Measurements from ENCODE around the gene CELF2. TPM values are rescaled to one million over a fixed set of nuclear protein-coding genes. Genes with fewer than 3 reads are reported as not detected.

Gene CELF2
- total RNA-seq, 4 donors from 2014 or later, result 28.7 to 55.4 (median 35.0) TPM

DNA sequence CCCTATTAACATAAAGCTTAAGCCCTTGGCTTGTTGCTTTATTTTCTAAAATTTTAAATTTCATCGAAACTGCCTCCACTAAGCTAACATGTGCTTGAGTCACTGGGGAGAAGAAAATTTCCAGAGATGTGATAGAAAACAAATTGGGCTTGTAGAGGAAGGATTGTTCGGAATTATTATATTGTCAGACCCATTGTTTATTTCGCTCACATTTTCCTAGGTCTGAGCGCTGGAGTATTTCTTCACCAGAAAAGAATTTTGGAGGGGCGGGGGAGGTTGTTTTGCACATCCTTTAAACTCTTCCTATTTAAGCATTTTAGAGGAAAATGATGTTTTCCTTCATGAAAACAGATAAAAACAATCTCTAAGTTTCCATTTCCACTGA, 29.1 kb downstream of the CELF2 start:
- WGBS, 2 donors, result 79 to 88% methylated on average over 5 of the region's 5 CpGs
- Histone ChIP-seq H3K4me3 (replicated peaks in 1 of 3) (no peak overlapping the region), H3K27ac (peak overlapping the region in 1 of 3 donors; percentile 35), H3K36me3 (no peaks in the 10 kb centered on the region), H3K9me3 (no peaks in the 10 kb centered on the region), H3K4me1 (peaks cover 25 to 26% of the 10 kb centered on the region in 2 donors), H3K27me3 (no peaks in the 10 kb centered on the region)
- no peak for DNase-seq
- intact Hi-C loops (cut with DNase I), result no loop called here
- TF ChIP-seq, protein P1, sequence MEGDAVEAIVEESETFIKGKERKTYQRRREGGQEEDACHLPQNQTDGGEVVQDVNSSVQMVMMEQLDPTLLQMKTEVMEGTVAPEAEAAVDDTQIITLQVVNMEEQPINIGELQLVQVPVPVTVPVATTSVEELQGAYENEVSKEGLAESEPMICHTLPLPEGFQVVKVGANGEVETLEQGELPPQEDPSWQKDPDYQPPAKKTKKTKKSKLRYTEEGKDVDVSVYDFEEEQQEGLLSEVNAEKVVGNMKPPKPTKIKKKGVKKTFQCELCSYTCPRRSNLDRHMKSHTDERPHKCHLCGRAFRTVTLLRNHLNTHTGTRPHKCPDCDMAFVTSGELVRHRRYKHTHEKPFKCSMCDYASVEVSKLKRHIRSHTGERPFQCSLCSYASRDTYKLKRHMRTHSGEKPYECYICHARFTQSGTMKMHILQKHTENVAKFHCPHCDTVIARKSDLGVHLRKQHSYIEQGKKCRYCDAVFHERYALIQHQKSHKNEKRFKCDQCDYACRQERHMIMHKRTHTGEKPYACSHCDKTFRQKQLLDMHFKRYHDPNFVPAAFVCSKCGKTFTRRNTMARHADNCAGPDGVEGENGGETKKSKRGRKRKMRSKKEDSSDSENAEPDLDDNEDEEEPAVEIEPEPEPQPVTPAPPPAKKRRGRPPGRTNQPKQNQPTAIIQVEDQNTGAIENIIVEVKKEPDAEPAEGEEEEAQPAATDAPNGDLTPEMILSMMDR (IDR thresholded peaks at IDR 0.05), result no peak
- no peak for TF ChIP-seq POLR2A (IDR thresholded peaks at IDR 0.05)

DNA sequence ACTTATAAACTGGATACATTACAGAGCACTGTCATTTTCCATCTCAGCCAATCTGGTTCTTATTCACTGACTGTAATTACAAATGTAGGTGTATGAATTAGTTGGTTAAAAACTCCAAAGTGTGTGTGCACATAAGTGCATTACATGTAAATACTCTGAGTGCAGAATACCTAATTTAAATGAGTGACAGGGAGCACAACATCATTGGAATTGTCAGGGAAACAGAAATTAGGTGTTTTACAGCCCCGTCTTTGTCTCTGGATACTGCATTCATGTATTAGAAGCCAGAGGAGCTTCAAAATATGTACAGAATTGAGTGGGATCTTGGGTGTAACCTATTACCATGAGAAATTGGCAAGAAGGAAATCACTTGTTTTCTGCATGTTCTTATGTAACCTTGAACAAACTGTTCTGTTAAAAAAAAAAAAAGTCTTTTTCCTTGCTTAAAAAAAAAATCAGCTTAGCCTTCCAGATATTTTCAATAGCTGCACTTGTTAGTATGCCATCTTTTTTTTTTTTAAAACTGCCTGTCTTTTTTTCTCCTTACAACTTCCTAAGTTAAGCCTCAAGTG, 31.1 kb downstream of the CELF2 start:
- no peaks in the 10 kb centered on the region for H3K9me3 ChIP-seq
- H3K4me1 ChIP-seq, result peaks cover 25 to 26% of the 10 kb centered on the region in 2 donors
- no peaks in the 10 kb centered on the region for H3K36me3 ChIP-seq
- no peak for TF ChIP-seq POLR2A (IDR thresholded peaks at IDR 0.05)
- TF ChIP-seq, protein P1 (IDR thresholded peaks at IDR 0.05), result no peak
- 72 to 84% methylated on average over 1 of the region's 1 CpG for whole genome bisulfite sequencing, 2 donors
- no peak overlapping the region for H3K4me3 ChIP-seq (replicated peaks in 1 of 3)
- no peaks in the 10 kb centered on the region for H3K27me3 ChIP-seq
- no peak overlapping the region for H3K27ac ChIP-seq
- no peak for DNase-seq
- intact Hi-C loops (cut with DNase I), result no loop called here

DNA sequence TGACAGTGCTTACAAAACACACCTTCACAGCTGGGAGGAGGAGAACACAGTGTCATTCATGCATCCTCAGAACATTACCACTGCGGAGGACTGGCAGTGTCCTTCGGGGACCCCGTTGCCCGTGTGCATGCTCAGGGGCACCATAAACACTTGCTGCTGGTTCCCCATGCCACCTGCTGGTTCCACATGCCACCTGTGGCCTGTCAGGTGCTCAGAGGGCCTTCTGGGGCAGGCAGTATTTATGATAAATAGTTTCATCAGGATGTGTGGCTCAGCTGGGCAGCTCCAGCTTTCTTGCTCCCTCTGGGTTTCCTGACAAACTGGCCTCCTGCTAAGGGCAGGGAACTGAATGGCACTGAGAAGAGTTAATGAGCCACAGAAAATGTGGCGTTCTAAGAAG, 32.1 kb downstream of the CELF2 start:
- peaks cover 25 to 26% of the 10 kb centered on the region in 2 donors for H3K4me1 ChIP-seq
- no peak for TF ChIP-seq POLR2A (IDR thresholded peaks at IDR 0.05)
- TF ChIP-seq, protein P1 (IDR thresholded peaks at IDR 0.05), result no peak

DNA sequence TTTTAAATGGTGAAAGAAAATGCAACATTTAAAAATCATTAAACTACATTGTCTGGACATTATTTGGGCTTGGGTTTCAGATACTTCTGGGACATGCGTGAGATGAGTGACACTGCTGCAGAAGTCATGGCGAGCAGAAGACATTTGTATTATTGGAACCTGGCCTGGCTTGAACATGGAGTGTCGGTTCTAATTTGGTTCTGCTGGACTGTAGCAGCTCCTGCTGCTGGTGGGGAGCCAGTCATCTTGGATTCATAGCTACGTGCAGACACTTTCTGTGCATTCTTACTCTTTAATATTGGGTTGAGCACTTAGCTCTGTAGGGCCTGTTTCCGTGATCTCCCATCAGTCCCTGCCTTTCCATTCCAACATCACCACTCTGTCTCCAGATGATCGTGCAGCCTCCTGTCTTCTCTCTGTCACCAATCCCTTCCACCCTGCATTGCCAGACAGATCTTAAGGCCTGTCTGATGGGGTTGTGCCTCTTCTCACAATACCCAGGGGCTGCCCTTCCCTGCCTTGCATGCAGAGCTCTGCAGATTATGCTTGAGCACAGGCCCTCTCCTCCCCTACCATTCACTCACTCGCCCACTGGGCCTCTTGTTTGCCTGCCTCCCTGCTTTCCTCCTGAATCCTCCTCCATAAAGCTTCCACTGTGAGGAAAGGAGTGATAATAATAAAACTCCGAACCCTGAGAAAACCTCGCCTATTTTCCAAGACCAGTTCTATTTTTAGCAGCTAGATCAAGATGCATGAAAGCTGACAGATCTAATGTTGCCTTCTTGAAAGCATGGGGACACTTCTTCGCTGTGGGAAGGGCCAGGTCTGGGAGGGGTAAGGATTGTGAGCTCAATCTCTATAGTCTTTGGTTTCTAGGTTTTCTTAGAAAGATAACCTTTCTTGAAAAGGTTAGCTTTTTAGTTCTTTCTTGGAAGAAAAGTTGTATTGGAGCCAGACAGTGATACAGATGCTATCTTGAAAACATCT, 32.9 kb downstream of the CELF2 start:
- Histone ChIP-seq H3K9me3 (no peaks in the 10 kb centered on the region), H3K4me3 (replicated peaks in 1 of 3) (no peak overlapping the region), H3K4me1 (peaks cover 21 to 23% of the 10 kb centered on the region in 2 donors), H3K36me3 (no peaks in the 10 kb centered on the region), H3K27ac (no peak overlapping the region), H3K27me3 (no peaks in the 10 kb centered on the region)
- DNase-seq, result no peak
- intact Hi-C loops (cut with DNase I), result no loop called here
- 90 to 91% methylated on average over 10 of the region's 10 CpGs for WGBS, 2 donors
- no peak for TF ChIP-seq POLR2A (IDR thresholded peaks at IDR 0.05)

More for the DNA sequence above, 32.1 kb downstream of the CELF2 start:
- no peak overlapping the region for H3K27ac ChIP-seq
- no peaks in the 10 kb centered on the region for H3K9me3 ChIP-seq
- WGBS, 2 donors, result 81 to 89% methylated on average over 5 of the region's 5 CpGs
- DNase-seq, result no peak
- intact Hi-C loops (cut with DNase I), result no loop called here
- H3K27me3 ChIP-seq, result no peaks in the 10 kb centered on the region
- no peaks in the 10 kb centered on the region for H3K36me3 ChIP-seq
- no peak overlapping the region for H3K4me3 ChIP-seq (replicated peaks in 1 of 3)

DNA sequence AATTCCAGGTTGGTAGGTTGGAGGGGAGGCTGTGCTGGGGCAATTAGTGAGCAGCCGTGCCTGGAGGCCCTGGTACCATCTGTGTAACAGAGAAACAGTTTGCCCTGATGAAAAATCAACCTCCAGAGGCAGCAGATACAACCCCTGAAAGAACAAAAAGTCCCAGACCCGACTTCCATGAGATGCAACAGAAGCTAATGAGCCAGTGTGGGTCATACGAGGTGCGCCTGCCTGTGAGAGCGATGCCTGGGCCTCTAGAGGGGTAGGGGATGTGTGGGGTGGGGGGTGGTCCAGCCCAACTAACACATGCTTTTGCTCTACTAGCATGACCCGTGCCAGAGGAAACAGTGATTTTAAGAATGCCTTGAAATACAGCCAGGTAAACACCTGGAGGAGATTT, 39.3 kb downstream of the CELF2 start:
- no peak overlapping the region for H3K4me3 ChIP-seq (replicated peaks in 1 of 3)
- DNase-seq, result no peak
- H3K36me3 ChIP-seq, result no peaks in the 10 kb centered on the region
- TF ChIP-seq, protein P1 (IDR thresholded peaks at IDR 0.05), result no peak
- TF ChIP-seq POLR2A (IDR thresholded peaks at IDR 0.05), result no peak
- 86 to 91% methylated on average over 6 of the region's 6 CpGs for WGBS, 2 donors
- no peak overlapping the region for H3K27ac ChIP-seq
- intact Hi-C loops (cut with DNase I), result no loop called here
- H3K27me3 ChIP-seq, result no peaks in the 10 kb centered on the region
- no peaks in the 10 kb centered on the region for H3K9me3 ChIP-seq
- no peaks in the 10 kb centered on the region for H3K4me1 ChIP-seq

Measured in thyroid gland (tissue), 4 donors.